IgD-negative memory B cell (primary cell): Measurements from ENCODE around the gene PLEKHN1. TPM values are rescaled to one million over a fixed set of nuclear protein-coding genes. Genes with fewer than 3 reads are reported as not detected.
A peak's percentile ranks its signal among the peaks of the same experiment; 100 is the strongest.
"Not testable (repeated sequence)": the region's sequence is repeated elsewhere in the genome, so short reads cannot be mapped to it uniquely, and the experiment has no call there.

Experiments used
- H3K27ac Mint-ChIP-seq, 3 donors: one replicate each; pipeline ENCODE4 v1.8.0; 2020 to 2022; ENCODE audit warnings: mild to moderate bottlenecking in 3 of 3, mixed read lengths in 3 of 3, moderate library complexity in 1 of 3
- H3K27me3 Mint-ChIP-seq: one replicate; pipeline ENCODE4 v1.8.0; 2021; ENCODE audit warnings: mixed read lengths
- H3K36me3 Mint-ChIP-seq: one replicate; pipeline ENCODE4 v1.8.0; 2020; ENCODE audit warnings: mild to moderate bottlenecking, mixed read lengths
- H3K4me1 Mint-ChIP-seq, 3 donors: one replicate each; pipeline ENCODE4 v1.8.0; 2020 to 2022; ENCODE audit warnings: mixed read lengths in 3 of 3, mild to moderate bottlenecking in 1 of 3
- H3K4me3 Mint-ChIP-seq, 4 donors: one replicate each; pipeline ENCODE4 v1.8.0; 2020 to 2022; ENCODE audit warnings: mild to moderate bottlenecking in 4 of 4, mixed read lengths in 4 of 4, moderate library complexity in 3 of 4
- H3K9me3 Mint-ChIP-seq, 3 donors: one replicate each; pipeline ENCODE4 v1.8.0; 2020 to 2021; ENCODE audit warnings: mixed read lengths in 3 of 3, mild to moderate bottlenecking in 1 of 3
- polyA plus RNA-seq: library from polyadenylated mRNA; unstranded; fragments of 300-500 nt; fragmentation: Illumina TruSeq; gene quantifications from one replicate; pipeline ENCODE4 v1.2.3, GENCODE V29; 2021

The PLEKHN1 gene
- polyA plus RNA-seq, 1 donor from 2014 or later, result 0.14 TPM

- H3K27me3 Mint-ChIP-seq, result peaks cover 51% of the 10 kb centered on the region
- peaks cover 2% of the 10 kb centered on the region for H3K36me3 Mint-ChIP-seq
- H3K27ac Mint-ChIP-seq, result peak overlapping the region in 1 of 3 donors; percentile 67
These were observed 27.2 kb downstream of the PLEKHN1 start for GRCh38 chr1:993379-993995.

DNA sequence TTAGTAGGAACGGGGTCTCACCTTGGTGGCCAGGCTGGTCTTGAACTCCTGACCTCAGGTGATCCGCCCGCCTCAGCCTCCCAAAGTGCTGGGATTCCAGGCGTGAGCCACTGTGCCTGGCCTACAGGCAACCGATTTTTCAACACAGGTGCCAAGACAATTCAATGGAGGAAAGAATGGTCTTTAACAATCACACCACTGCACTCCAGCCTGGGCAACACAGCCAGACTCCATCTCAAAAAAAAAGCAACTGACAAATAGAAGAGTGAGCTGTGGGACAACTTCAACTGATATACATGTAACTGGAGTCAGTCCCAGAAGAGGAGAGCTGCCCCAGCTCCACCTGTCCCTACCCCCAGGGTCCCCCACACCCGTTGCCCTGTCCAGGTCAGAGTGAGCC is 28.3 kb downstream of the PLEKHN1 start:
- not testable (repeated sequence) for H3K36me3 Mint-ChIP-seq, H3K4me1 Mint-ChIP-seq
- H3K9me3 Mint-ChIP-seq, result peaks cover 2 to 12% (median 4%) of the 10 kb centered on the region in 3 donors
- H3K27ac Mint-ChIP-seq, result peak overlapping the region in 1 of 3 donors; percentile 74
- H3K4me3 Mint-ChIP-seq, result peak overlapping the region in 1 of 4 donors; percentile 35
- H3K27me3 Mint-ChIP-seq, result peaks cover 45% of the 10 kb centered on the region

More at GRCh38 chr1:993379-993995, 27.2 kb downstream of the PLEKHN1 start:
- no peak overlapping the region for H3K4me3 Mint-ChIP-seq
- peaks cover 1 to 6% (median 4%) of the 10 kb centered on the region in 3 donors for H3K4me1 Mint-ChIP-seq
- peaks cover 2 to 12% (median 4%) of the 10 kb centered on the region in 3 donors for H3K9me3 Mint-ChIP-seq

DNA sequence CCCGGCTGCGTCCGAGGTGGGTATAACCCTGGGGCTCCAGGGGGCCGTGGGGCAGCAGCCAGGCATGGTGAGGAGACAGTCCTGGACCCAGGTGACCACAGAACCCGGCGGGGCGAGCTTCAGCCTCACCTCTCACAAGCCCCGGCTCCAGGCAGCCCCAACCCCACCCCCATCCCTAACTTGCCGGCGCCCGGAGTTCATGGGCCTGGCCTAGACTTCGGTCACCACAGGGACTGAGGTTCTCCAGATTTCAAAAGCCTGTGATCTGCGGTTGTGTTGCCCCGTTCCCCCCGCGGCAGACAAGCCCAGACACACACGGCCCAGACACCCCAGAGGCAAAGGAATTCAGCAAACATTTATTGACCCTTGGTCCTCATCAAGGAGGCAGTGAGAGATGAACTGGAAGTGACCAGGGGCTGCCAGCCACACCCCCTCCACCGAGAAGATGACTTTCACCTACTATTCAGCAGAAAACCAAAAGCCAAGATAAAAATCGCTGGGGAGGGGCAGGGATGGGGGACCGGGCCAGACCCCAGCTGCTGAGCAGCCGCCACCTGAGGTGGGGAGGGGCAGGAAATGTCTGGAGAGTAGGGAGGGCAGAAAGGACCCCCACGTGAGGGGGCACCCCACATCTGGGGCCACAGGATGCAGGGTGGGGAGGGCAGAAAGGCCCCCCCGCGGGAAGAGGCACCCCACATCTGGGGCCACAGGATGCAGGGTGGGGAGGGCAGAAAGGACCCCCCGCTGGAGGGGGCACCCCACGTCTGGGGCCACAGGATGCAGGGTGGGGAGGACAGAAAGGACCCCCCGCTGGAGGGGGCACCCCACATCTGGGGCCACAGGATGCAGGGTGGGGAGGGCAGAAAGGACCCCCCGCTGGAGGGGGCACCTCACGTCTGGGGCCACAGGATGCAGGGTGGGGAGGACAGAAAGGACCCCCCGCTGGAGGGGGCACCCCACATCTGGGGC is 29.7 kb downstream of the PLEKHN1 start:
- Mint-ChIP-seq H3K36me3 (no peaks in the 10 kb centered on the region), H3K27me3 (peaks cover 39% of the 10 kb centered on the region), H3K4me1 (peaks cover 0 to 8% (median 1%) of the 10 kb centered on the region in 3 donors), H3K9me3 (peaks cover 2 to 12% (median 4%) of the 10 kb centered on the region in 3 donors), H3K4me3 (peak overlapping the region in 1 of 4 donors; percentile 35), H3K27ac (peak overlapping the region in 1 of 3 donors; percentile 74)

DNA sequence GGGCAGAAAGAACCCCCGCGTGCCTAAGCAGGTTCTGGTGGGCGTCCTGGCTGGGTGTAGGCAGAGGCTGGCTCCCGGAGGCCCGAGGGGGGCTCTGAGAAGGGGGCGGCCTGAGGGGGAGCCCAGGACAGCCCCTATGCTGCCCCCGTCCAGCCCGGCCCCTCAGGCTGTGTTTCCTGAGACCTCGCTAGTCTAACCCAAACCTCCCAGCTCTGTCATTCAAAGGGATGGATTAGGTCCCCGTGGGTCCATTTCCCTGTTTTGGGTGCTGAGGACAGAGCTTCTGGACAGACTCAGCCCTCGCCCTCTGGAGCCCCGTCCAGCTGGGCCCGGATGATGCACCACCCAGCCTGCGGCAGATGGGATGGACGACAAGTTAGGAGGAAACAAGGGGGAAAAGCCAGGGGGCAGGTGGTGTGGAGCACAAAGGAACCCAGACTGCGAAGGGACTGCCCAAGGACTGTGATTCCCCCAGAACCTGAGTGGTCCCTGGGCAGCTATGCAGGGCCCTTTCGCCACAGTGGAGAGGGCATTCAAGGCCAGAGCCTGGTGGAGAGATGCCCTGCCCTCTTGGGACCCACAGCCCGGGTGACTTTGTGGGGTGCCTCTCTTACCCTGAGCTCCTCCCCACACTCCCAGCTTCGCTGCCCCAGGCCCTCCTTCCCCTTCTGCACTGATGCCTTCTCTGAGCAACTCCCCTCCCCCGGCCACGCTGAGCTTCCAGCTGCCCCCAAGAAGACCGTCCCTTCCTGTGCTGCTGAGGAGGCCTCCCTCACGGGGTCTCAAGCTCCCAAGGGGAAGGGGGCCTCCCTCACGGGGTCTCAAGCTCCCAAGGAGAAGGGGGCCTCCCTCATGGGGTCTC is 30.8 kb downstream of the PLEKHN1 start:
- Mint-ChIP-seq H3K36me3 (no peaks in the 10 kb centered on the region), H3K27me3 (peaks cover 34% of the 10 kb centered on the region), H3K27ac (no peak overlapping the region), H3K9me3 (peaks cover under 1 to 6% (median 2%) of the 10 kb centered on the region in 3 donors), H3K4me3 (peak overlapping the region in 1 of 4 donors; percentile 32), H3K4me1 (peaks cover 0 to 8% (median 2%) of the 10 kb centered on the region in 3 donors)

DNA sequence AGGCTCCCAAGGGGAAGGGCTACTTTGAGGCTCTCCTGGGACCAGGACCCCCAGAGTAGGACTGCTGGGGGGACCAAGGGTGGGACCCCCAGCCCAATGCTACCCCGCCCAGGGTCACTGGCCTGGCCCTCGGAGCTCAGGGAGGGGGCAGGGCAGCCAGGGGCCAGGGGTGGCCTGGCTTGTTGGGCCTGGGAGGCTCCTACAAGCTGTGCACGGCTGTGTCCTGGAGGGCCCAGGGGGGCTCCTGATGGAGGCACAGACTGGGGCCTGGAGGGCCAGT is 31.4 kb downstream of the PLEKHN1 start:
- Mint-ChIP-seq H3K36me3 (no peaks in the 10 kb centered on the region), H3K27me3 (peaks cover 32% of the 10 kb centered on the region), H3K9me3 (peaks cover 0 to 3% (median 0%) of the 10 kb centered on the region in 3 donors), H3K4me1 (peaks cover 0 to 5% (median 3%) of the 10 kb centered on the region in 3 donors), H3K27ac (no peak overlapping the region), H3K4me3 (no peak overlapping the region)

DNA sequence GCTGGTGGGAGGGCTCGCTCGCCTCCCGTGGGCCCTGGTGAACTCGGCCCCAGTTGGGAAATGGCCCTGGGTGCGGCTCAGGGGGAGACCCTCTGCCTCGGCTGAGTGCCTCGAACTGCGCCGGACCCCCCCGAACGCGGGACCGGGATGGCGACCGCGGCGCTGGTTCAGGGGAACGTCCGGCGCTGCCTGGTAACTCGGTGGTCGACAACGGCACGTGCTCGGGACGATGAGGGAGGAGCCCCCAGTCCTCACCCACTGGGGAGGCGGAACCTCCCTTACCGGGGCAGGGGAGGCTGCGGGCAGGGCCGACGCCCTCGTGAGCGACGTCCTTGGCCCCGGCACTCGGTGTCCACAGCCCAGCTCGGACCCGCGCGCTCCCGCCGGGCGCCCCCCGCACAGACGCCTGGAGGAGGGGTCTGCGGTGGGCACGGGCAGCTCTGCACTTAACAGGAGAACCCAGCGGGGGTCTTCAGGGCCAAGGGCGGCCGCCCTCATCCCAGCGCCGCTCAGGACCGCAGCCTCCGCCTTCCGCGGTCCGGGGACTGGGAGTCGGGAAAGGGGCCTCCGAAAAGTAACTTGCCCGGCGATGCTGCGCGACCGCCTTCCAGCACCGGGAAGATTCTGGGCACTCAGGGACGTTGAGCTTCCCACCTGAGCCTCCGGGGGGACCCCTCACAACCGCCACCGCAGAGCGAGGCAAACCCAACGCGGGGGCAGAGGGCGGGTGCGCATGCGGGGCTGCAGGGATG is 31.9 kb downstream of the PLEKHN1 start:
- peaks cover 0 to 2% (median 0%) of the 10 kb centered on the region in 3 donors for H3K9me3 Mint-ChIP-seq
- H3K4me3 Mint-ChIP-seq, result no peak overlapping the region
- peaks cover 0 to 5% (median 4%) of the 10 kb centered on the region in 3 donors for H3K4me1 Mint-ChIP-seq
- H3K27ac Mint-ChIP-seq, result no peak overlapping the region
- no peaks in the 10 kb centered on the region for H3K36me3 Mint-ChIP-seq
- H3K27me3 Mint-ChIP-seq, result peaks cover 34% of the 10 kb centered on the region

GRCh38 chr1:998745-998994 is 32.4 kb downstream of the PLEKHN1 start:
- no peak overlapping the region for H3K4me3 Mint-ChIP-seq
- no peak overlapping the region for H3K27ac Mint-ChIP-seq
- peaks cover 37% of the 10 kb centered on the region for H3K27me3 Mint-ChIP-seq
- peaks cover 0 to 2% (median 0%) of the 10 kb centered on the region in 3 donors for H3K9me3 Mint-ChIP-seq
- H3K36me3 Mint-ChIP-seq, result no peaks in the 10 kb centered on the region
- peaks cover 0 to 6% (median 4%) of the 10 kb centered on the region in 3 donors for H3K4me1 Mint-ChIP-seq

DNA sequence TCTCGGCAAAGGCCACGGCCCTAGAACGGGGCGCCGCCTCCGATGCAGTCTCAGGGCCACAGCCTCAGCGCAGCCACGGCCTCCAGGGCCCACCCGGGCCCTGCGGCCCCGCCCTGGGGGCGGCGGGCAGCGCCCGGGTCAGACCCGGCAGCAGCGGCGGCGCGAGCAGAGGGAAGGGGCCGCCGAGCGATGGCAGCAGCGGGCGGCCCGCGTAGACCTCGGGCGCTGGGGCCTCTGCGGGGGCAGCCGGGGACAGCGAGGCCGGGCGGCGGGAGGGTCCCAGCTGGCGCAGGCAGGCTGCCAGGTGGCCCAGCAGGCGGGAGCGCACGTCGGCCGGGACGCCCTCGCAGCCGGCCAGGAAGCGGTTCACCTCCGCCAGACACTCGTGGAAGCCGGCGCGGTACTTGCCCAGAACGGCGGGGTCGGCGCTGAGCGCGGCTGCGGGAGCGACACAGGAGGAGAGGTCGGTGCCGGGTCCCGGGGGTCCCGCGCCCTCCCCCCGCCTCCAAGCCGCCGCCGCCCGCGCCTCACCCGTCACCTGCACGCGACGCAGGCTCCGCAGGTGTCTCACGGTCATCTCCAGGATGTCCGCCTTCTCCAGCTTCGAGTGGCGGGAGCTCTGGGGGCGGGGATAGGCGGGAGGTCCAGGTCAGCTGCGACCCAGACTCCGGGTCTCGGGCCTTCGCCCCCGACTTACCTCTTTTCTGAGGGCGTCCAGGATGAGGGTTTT is 32.9 kb downstream of the PLEKHN1 start:
- Mint-ChIP-seq H3K36me3 (no peaks in the 10 kb centered on the region), H3K9me3 (peaks cover 0 to 2% (median 0%) of the 10 kb centered on the region in 3 donors), H3K27me3 (peaks cover 39% of the 10 kb centered on the region), H3K4me1 (peaks cover 0 to 6% (median 4%) of the 10 kb centered on the region in 3 donors), H3K4me3 (peak overlapping the region in 2 of 4 donors; percentile 52 to 54), H3K27ac (peak overlapping the region in 1 of 3 donors; percentile 35)

DNA sequence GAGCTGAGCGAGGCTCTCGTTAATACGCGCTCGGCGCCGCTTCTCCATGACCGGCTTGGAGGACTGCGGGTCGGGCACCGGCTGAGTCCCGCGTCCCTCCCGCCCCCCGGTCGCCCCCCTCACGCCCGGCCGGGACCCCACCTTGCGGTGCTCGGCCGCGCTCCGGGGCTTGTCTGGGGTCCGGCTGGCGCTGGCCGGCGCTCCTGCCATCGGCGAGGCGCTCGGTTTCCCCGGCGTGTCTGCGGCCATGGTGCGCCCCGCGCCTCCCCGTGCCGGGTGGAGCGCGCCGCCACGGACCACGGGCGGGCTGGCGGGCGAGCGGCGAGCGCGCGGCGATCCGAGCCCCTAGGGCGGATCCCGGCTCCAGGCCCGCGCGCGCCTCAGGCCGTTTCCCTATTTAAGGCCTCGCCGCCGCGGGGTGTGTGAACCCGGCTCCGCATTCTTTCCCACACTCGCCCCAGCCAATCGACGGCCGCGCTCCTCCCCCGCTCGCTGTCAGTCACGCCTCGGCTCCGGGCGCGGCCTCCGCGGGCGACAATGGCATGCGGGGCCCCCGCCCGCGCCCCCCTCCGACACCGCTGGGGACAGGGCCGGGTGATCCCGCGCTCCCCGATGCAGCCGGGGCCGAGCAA is 33.6 kb downstream of the PLEKHN1 start, which contains the start of gene HES4:
Gene HES4 (minus strand): TSS at position 373 of the 632 bp plus-strand sequence. CDS start 124 bp downstream, at position 249.
- peak within 1 kb of the TSS; percentile 74 to 87 (median 82) for H3K4me3 Mint-ChIP-seq
- peaks cover 41% of the 10 kb centered on the region for H3K27me3 Mint-ChIP-seq
- no peaks in the 10 kb centered on the region for H3K36me3 Mint-ChIP-seq
- peaks cover 0 to 2% (median 0%) of the 10 kb centered on the region in 3 donors for H3K9me3 Mint-ChIP-seq
- peak within 1 kb of the TSS; percentile 86 to 94 (median 88) for H3K27ac Mint-ChIP-seq
- H3K4me1 Mint-ChIP-seq, result peaks cover 0 to 7% (median 5%) of the 10 kb centered on the region in 3 donors

DNA sequence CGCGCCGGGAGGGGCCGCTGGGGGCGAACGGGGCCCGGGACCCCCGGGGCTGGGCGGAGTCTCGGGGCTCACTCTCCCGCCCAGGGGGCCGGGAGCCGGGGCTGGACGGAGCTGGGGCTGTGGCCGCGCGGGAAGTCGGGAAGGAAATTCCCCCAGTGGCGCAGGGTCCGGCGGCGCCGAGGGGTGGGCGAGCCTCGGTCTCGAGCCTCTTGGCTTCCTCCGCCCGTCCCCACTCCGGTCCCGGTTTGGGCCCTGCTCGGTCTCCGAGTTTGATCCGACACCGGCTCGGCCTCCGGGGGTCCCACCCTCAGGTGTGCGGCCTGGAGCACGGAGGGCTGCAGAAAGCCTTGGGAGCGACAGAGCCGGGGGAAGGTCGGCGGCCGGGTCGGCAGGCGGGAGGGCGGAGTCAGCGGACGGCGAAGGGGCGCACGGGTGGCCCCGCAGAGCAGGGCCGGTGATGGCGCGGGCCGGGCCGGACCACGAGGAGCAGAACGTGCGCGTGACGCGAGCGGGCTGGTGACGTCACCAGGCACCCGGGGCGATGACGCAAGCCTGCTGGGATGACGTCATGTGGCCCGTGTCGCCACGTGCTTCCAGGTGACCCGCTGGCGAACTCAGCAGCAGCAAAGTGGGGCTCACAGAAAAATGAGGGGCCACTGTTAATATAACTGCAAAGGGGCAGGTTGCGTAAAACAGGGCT is 34.2 kb downstream of the PLEKHN1 start:
- H3K27me3 Mint-ChIP-seq, result peaks cover 42% of the 10 kb centered on the region
- peak overlapping the region; percentile 74 to 87 (median 82) for H3K4me3 Mint-ChIP-seq
- peaks cover 0 to 10% (median 8%) of the 10 kb centered on the region in 3 donors for H3K4me1 Mint-ChIP-seq
- H3K9me3 Mint-ChIP-seq, result no peaks in the 10 kb centered on the region
- H3K27ac Mint-ChIP-seq, result peak overlapping the region; percentile 86 to 94 (median 88)
- H3K36me3 Mint-ChIP-seq, result no peaks in the 10 kb centered on the region

DNA sequence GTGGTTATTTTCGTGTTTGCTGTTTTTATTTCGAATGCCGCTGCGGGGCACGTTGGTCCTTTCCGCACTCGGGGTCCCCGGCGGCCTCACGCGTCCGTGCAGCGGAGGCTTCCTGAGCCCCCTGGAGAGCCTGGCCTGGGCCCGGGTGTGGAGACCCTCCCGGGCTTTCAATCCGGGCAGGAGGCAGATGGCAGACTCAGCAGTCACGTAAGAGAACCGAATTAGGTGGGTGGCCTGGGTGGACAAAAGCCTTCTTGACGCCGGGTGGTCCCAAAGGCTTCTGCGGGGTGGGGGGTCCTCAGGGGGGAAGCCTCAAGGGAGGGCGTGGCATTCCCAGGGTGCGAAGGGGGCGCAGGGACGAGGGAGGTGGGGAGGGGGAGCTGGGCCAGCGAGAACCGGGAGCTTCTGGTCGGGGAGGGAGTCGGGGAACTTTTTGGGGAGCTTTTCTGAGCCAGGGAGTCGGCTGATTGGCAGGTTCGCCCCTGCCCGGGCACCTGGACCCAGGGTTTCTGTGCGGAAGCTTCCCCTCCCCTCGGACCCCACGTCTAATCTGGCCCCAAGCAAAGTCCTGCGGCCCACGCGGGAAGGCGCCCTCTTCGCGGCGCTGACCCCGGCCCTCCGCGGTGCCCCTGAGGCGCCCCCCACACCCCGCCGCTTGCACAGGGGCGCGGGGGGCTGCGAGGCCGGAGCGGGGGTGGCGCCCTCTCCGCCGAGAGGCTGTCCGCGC is 34.9 kb downstream of the PLEKHN1 start:
- H3K4me3 Mint-ChIP-seq, result peak overlapping the region; percentile 74 to 87 (median 82)
- peak overlapping the region; percentile 86 to 94 (median 88) for H3K27ac Mint-ChIP-seq
- peaks cover 0 to 10% (median 5%) of the 10 kb centered on the region in 3 donors for H3K4me1 Mint-ChIP-seq
- H3K9me3 Mint-ChIP-seq, result no peaks in the 10 kb centered on the region
- no peaks in the 10 kb centered on the region for H3K36me3 Mint-ChIP-seq
- H3K27me3 Mint-ChIP-seq, result peaks cover 39% of the 10 kb centered on the region
